H1 (cell line): ENCODE measurements around the gene PDGFD. TPM values are rescaled to one million over a fixed set of nuclear protein-coding genes. Genes with fewer than 3 reads are reported as not detected.

Experiments used
- CTCF ChIA-PET: fragments of 300-600 bp; sonication (Branson Sonifier 250); formaldehyde crosslinking; loops from one replicate; lab custom pipeline; 2021; ENCODE audit not compliant: partially characterized antibody; lab: Charles Lee
- POLR2A ChIA-PET: fragments of 300-600 bp; sonication (Branson Sonifier 250); formaldehyde crosslinking; loops from one replicate; lab custom pipeline; 2021; ENCODE audit warnings: inconsistent platforms; ENCODE audit not compliant: partially characterized antibody; lab: Charles Lee
- DNase-seq, 2 experiments: peaks; one replicate each; pipeline versions ENCODE4 v3.0.0 to v3.0.0-alpha.2; 2010 to 2022; ENCODE audit warnings: low spot score in 2 of 2, low read depth in 1 of 2, mixed read lengths in 1 of 2
- FAIRE-seq: peaks from 2 replicates; lab custom pipeline; 2011; peaks lifted over from hg19 to GRCh38; lab: Jason Lieb, UNC
- H2AFZ ChIP-seq: 2 replicates; pipeline ENCODE4 v1.8.1; 2012; ENCODE audit warnings: low read length, inconsistent platforms
- H2AK5ac ChIP-seq: 2 replicates; pipeline ENCODE4 v1.6.1; 2013; ENCODE audit warnings: low read depth, low read length
- H2BK120ac ChIP-seq: replicated peaks from 2 replicates; pipeline ENCODE3; 2013; ENCODE audit warnings: low read depth, low read length, inconsistent platforms
- H2BK12ac ChIP-seq: 2 replicates; pipeline ENCODE4 v1.6.1; 2013; ENCODE audit warnings: low read depth, low read length
- H2BK15ac ChIP-seq: 2 replicates; pipeline ENCODE4 v1.6.1; 2013; ENCODE audit warnings: low read length
- H2BK20ac ChIP-seq: 2 replicates; pipeline ENCODE4 v1.6.1; 2013; ENCODE audit warnings: low read length
- H2BK5ac ChIP-seq: 2 replicates; pipeline ENCODE4 v1.6.1; 2013; ENCODE audit warnings: low read depth, low read length
- H3K14ac ChIP-seq: 2 replicates; pipeline ENCODE4 v1.6.1; 2013; ENCODE audit warnings: inconsistent platforms; ENCODE audit not compliant: insufficient read length
- H3K18ac ChIP-seq: 2 replicates; pipeline ENCODE4 v1.6.1; 2013; ENCODE audit warnings: low read length; ENCODE audit errors: extremely low read depth
- H3K23ac ChIP-seq: 2 replicates; pipeline ENCODE4 v1.6.1; 2013; ENCODE audit warnings: inconsistent platforms; ENCODE audit not compliant: insufficient read length
- H3K23me2 ChIP-seq: 2 replicates; pipeline ENCODE4 v1.6.1; 2013; ENCODE audit warnings: low read depth, low read length
- H3K27ac ChIP-seq: 2 replicates; pipeline ENCODE4 v1.6.1; 2011; ENCODE audit warnings: low read depth, low read length, inconsistent platforms
- H3K27me3 ChIP-seq, 4 experiments: replicated peaks in 1 of 4; 1 replicate in 1 of 4; 2 replicates in 3 of 4; pipeline versions ENCODE4 v1.6.1 to v1.8.1; 2011 to 2013; ENCODE audit warnings: low read length in 3 of 4, mild to moderate bottlenecking in 3 of 4, inconsistent platforms in 2 of 4, mixed read lengths in 2 of 4, moderate library complexity in 1 of 4; ENCODE audit not compliant: control insufficient read depth in 3 of 4, insufficient read depth in 3 of 4; ENCODE audit errors: extremely low read depth in 1 of 4
- H3K36me3 ChIP-seq, 4 experiments: 2 replicates each; pipeline versions ENCODE4 v1.6.1 to v1.8.1; 2011 to 2013; ENCODE audit warnings: mild to moderate bottlenecking in 4 of 4, low read length in 3 of 4, moderate library complexity in 2 of 4, control low read depth in 1 of 4, inconsistent platforms in 1 of 4; ENCODE audit not compliant: insufficient read depth in 4 of 4, control insufficient read depth in 2 of 4
- H3K4ac ChIP-seq: replicated peaks from 2 replicates; pipeline ENCODE3; 2013; ENCODE audit warnings: low read length, low read depth, mixed read lengths, inconsistent platforms; ENCODE audit not compliant: insufficient read length
- H3K4me1 ChIP-seq, 4 experiments: replicated peaks in 1 of 4; 1 replicate in 1 of 4; 2 replicates in 3 of 4; pipeline versions ENCODE4 v1.6.1 to v1.8.1; 2011 to 2013; ENCODE audit warnings: low read length in 3 of 4, inconsistent platforms in 2 of 4, mixed read lengths in 1 of 4; ENCODE audit not compliant: insufficient read depth in 4 of 4, control insufficient read depth in 3 of 4
- H3K4me2 ChIP-seq, 2 experiments: 2 replicates each; pipeline versions ENCODE4 v1.6.1 to v1.8.1; 2011 to 2013; ENCODE audit warnings: low read depth in 2 of 2, low read length in 2 of 2, control low read depth in 1 of 2, inconsistent platforms in 1 of 2, mild to moderate bottlenecking in 1 of 2; ENCODE audit not compliant: insufficient read depth in 1 of 2
- H3K4me3 ChIP-seq, 4 experiments: fragments of 200-600, 300-600 bp in 1 of 4; sonication (generic), shearing (Covaris generic), sonication (Bioruptor Twin) in 1 of 4; 2 replicates each; pipeline versions ENCODE4 v1.5.1 to v1.8.1; 2011 to 2016; ENCODE audit warnings: low read length in 4 of 4, low read depth in 3 of 4, control low read depth in 2 of 4, inconsistent platforms in 2 of 4, mild to moderate bottlenecking in 2 of 4, mixed read lengths in 1 of 4, moderate library complexity in 1 of 4; ENCODE audit not compliant: insufficient read depth in 2 of 4; ENCODE audit errors: extremely low read depth in 1 of 4
- H3K56ac ChIP-seq: replicated peaks from 2 replicates; pipeline ENCODE3; 2013; ENCODE audit warnings: low read depth, mild to moderate bottlenecking, mixed read lengths, low read length, inconsistent platforms; ENCODE audit not compliant: insufficient read length
- H3K79me1 ChIP-seq: 2 replicates; pipeline ENCODE4 v1.6.1; 2013; ENCODE audit warnings: low read depth, low read length, control low read depth
- H3K79me2 ChIP-seq, 2 experiments: 2 replicates each; pipeline versions ENCODE4 v1.6.1 to v1.8.1; 2012 to 2013; ENCODE audit warnings: low read length in 2 of 2, mild to moderate bottlenecking in 2 of 2, inconsistent platforms in 1 of 2; ENCODE audit not compliant: insufficient read depth in 2 of 2, control insufficient read depth in 1 of 2
- H3K9ac ChIP-seq, 4 experiments: replicated peaks in 1 of 4; 1 replicate in 1 of 4; 2 replicates in 3 of 4; pipeline versions ENCODE4 v1.6.1 to v1.8.1; 2011 to 2013; ENCODE audit warnings: low read depth in 3 of 4, low read length in 3 of 4, control low read depth in 2 of 4, mild to moderate bottlenecking in 2 of 4, moderate library complexity in 2 of 4, inconsistent platforms in 1 of 4; ENCODE audit errors: extremely low read depth in 1 of 4
- H3K9me3 ChIP-seq, 2 experiments: 2 replicates each; pipeline versions ENCODE4 v1.6.1 to v1.8.1; 2012 to 2013; ENCODE audit warnings: mild to moderate bottlenecking in 2 of 2, moderate library complexity in 2 of 2, control low read depth in 1 of 2, inconsistent platforms in 1 of 2, low read depth in 1 of 2, low read length in 1 of 2, mixed read lengths in 1 of 2; ENCODE audit not compliant: insufficient read depth in 2 of 2
- H4K20me1 ChIP-seq, 2 experiments: replicated peaks in 1 of 2; 2 replicates each; pipeline versions ENCODE3 to v1.8.1; 2011 to 2013; ENCODE audit warnings: inconsistent platforms in 2 of 2, low read length in 2 of 2, mild to moderate bottlenecking in 1 of 2; ENCODE audit not compliant: insufficient read depth in 2 of 2, control insufficient read depth in 1 of 2
- H4K5ac ChIP-seq: 2 replicates; pipeline ENCODE4 v1.6.1; 2013; ENCODE audit warnings: low read length, low read depth, mixed read lengths, inconsistent platforms; ENCODE audit not compliant: insufficient read length
- H4K8ac ChIP-seq: 2 replicates; pipeline ENCODE4 v1.8.0; 2013; ENCODE audit warnings: mild to moderate bottlenecking, moderate library complexity, low read length, inconsistent platforms; ENCODE audit not compliant: insufficient read depth; ENCODE audit errors: extremely low read depth
- H4K91ac ChIP-seq: replicated peaks from 2 replicates; pipeline ENCODE3; 2013; ENCODE audit warnings: low read length, mixed read lengths, inconsistent platforms; ENCODE audit not compliant: insufficient read length
- FOSL1 ChIP-seq: IDR thresholded peaks from 2 replicates; pipeline ENCODE4 v1.6.1; 2011; ENCODE audit warnings: mild to moderate bottlenecking, low read depth, low read length, moderate library complexity; ENCODE audit not compliant: insufficient read depth
- KDM4A ChIP-seq: IDR thresholded peaks from one replicate; pipeline ENCODE4 v1.7.1; 2012; ENCODE audit warnings: low read depth, mild to moderate bottlenecking, moderate library complexity, low read length, inconsistent platforms; ENCODE audit not compliant: severe bottlenecking
- KDM5A ChIP-seq: fragments of 200-600 bp; IDR thresholded peaks from 2 replicates; pipeline ENCODE4 v1.7.1; 2012; ENCODE audit warnings: mild to moderate bottlenecking, low read length, inconsistent platforms, mixed read lengths
- NRF1 ChIP-seq: IDR thresholded peaks from 2 replicates; pipeline ENCODE4 v1.6.1; 2011; ENCODE audit warnings: mild to moderate bottlenecking, low read depth, low read length, improper control_type of control experiment
- RAD21 ChIP-seq, 2 experiments: IDR thresholded peaks in 1 of 2; conservative IDR thresholded peaks in 1 of 2; 2 replicates each; pipeline ENCODE4 v1.6.1; 2011; ENCODE audit warnings: low read depth in 2 of 2, low read length in 2 of 2, improper control_type of control experiment in 1 of 2, inconsistent platforms in 1 of 2, mild to moderate bottlenecking in 1 of 2, moderate library complexity in 1 of 2
- SP2 ChIP-seq: IDR thresholded peaks from 2 replicates; pipeline ENCODE4 v1.6.1; 2012; ENCODE audit warnings: mild to moderate bottlenecking, low read length, inconsistent platforms
- SUZ12 ChIP-seq: fragments of 200-600 bp; sonication (generic); IDR thresholded peaks from 2 replicates; pipeline ENCODE4 v1.6.1; 2012; ENCODE audit warnings: mild to moderate bottlenecking, inconsistent platforms, low read length, moderate library complexity, mixed read lengths
- WGBS, 2 experiments: shearing (Covaris generic) in 1 of 2; methylation state at CpG; one replicate each; pipeline versions ENCODE4 v1.1.6 to v1.1.7; 2013 to 2015; ENCODE audit warnings: low lambda C conversion rate in 2 of 2, mixed read lengths in 2 of 2, inconsistent platforms in 1 of 2, low coverage in 1 of 2, missing lambda C conversion rate in 1 of 2; ENCODE audit not compliant: insufficient replicate concordance in 2 of 2, insufficient coverage in 1 of 2, insufficient read length in 1 of 2; ENCODE audit errors: extremely low coverage in 1 of 2, missing lambda C conversion rate in 1 of 2; 5-methylcytosine and 5-hydroxymethylcytosine counted together
- polyA plus RNA-seq, 7 experiments: library from polyadenylated mRNA; depleted of rRNA in 3 of 7; stranded (reverse) in 5 of 7; unstranded in 2 of 7; fragments of >200 nt in 5 of 7; fragments of 200-250 nt in 2 of 7; gene quantifications; 1 replicate in 5 of 7; 2 replicates in 1 of 7; 4 replicates in 1 of 7; pipeline versions ENCODE4 v1.2.1 to v1.2.3, GENCODE V29; 2011 to 2013; ENCODE audit warnings: missing spikeins in 2 of 7, mixed read lengths in 2 of 7
- total RNA-seq: library from RNA; stranded (reverse); fragmentation: NEBNext Ultra II Directional; extraction: Animal tissue kit (Norgen Biotek cat#: 25700); gene quantifications from 2 replicates; pipeline ENCODE4 v1.2.1, GENCODE V29; 2021

PDGFD gene
- total and polyA plus RNA-seq, 2 of the 8 experiments (the other 6 are each of a cell fraction or from before 2014, with no cell fraction given): 1.1 to 3.9 TPM

DNA sequence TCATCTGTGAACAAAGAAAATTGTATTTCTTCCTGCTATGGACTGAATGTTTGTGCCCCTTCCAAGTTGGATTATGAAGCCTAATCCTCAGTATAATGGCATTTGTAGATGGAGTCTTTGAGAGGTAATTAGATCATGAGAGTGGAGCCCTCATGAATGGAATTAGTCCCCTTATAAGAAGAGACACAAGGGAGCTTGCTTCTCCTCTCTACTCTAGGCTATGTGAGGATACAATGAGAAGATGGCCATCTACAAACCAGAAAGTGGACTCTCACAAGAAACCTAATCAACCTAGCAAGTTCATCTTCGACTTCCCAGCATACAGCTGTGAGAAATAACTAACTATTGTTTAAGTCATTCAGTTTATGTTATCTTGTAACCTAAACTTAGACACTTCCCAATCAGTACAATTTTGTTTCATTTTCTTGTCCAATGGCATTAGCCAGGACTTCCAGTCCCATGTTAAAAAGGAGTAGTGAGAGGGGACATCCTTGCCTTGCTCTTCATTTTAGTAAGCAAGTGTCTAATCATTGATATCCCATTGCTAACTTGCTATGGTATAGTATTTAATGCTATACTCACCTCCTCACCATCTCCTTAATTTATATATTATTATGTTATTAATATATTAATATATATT is 45.7 kb downstream of the PDGFD start:
- WGBS, 2 experiments: 91% methylated on average over 1 of the region's 1 CpG; no CpG with 5 or more reads in 1 of the 2 experiments
- Histone ChIP-seq H4K91ac (no peak overlapping the region), H2BK12ac (no peak overlapping the region), H3K79me1 (no peaks in the 10 kb centered on the region), H3K56ac (no peak overlapping the region), H2BK20ac (no peak overlapping the region), H3K4ac (no peak overlapping the region), H3K79me2 (no peaks in the 10 kb centered on the region), H4K8ac (no peak overlapping the region), H3K9ac (no peak overlapping the region), H2AFZ (no peak overlapping the region), H2BK120ac (no peak overlapping the region), H3K27ac (no peak overlapping the region), H3K4me1 (peaks cover 0 to 5% (median 3%) of the 10 kb centered on the region in 4 experiments; a peak in 2 of 7 replicates), H3K14ac (no peak overlapping the region), H4K20me1 (no peaks in the 10 kb centered on the region), H3K4me2 (no peak overlapping the region), H2AK5ac (no peak overlapping the region), H3K27me3 (no peaks in the 10 kb centered on the region), H3K36me3 (no peaks in the 10 kb centered on the region), H3K23ac (no peak overlapping the region), H2BK5ac (no peak overlapping the region), H3K4me3 (no peak overlapping the region), H3K9me3 (no peaks in the 10 kb centered on the region), H4K5ac (no peak overlapping the region), H3K18ac (no peak overlapping the region), H3K23me2 (no peaks in the 10 kb centered on the region), H2BK15ac (no peak overlapping the region)
- CTCF ChIA-PET: interaction anchor here (0.8 kb wide), 1 partner anchor 13 kb away, joined by 3 read pairs; no protein-coding TSS in a partner anchor
- no peak for FAIRE-seq
- POLR2A ChIA-PET: no interaction called here
- TF ChIP-seq SP2: no peak
- no peak for TF ChIP-seq KDM5A
- TF ChIP-seq KDM4A: no peak
- TF ChIP-seq RAD21 (IDR thresholded peaks at IDR 0.05 in 1 of 2, conservative IDR thresholded peaks at IDR 0.05 in 1 of 2; ENCODE audit: low read depth in 2 of 2, low read length in 2 of 2): no peak
- no peak for TF ChIP-seq NRF1
- TF ChIP-seq FOSL1: no peak
- no peak for TF ChIP-seq SUZ12
- DNase-seq: no peak
